Measurements from ENCODE around the gene FYN.
A peak's percentile ranks its signal among the peaks of the same experiment; 100 is the strongest.

Gene FYN

DNA sequence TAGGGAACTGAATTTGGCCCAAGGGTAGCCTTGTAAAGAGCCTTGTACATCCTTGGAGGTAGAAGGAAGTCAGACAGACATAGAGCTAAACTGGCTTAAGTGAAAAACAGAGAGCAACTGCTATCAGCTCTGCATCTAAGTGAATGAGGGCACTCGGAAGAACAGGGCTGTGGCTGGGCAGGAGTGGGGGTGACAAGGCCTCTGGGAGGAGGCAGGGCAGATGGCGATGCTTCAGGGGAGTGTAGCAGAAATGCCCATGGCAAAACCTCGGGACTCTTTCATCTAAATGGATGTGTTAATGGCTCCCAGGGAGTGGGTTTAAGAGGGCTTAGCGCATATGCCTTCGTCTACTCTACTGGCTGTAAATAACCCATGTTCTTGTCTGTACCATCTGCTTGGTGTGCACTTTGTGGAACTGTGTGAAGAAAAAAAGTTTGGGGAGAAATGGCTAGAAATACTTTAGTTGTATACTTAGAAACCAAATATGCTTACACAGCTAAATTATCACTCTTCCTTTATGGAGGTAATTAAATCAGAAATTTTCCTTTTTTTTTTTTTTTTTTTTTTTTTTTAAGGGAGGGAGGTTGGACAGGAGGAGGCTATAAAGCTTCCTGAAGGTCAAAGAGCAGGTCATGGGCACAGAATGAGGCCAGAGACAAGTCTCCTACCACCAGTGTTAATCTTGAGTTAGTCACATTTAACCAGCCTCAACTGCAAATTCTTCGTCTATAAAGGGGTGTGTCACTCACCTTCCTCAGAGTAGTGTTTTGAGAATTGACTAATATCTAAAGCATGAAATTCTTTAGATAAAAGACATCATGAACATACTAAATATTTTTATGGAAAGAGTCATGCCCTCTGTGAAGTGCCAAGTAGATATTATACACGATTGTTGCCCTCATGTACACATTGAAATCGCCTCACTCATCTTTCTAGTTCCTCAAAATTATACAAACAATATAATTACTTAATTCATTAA is 60.9 kb downstream of the FYN start:
- DNase-seq (ENCODE audit: extremely low read depth, low read depth): no peak
- no peak overlapping the region for H3K4me3 ChIP-seq (replicated peaks; ENCODE audit: low read depth, low read length)
- TF ChIP-seq, protein P1, sequence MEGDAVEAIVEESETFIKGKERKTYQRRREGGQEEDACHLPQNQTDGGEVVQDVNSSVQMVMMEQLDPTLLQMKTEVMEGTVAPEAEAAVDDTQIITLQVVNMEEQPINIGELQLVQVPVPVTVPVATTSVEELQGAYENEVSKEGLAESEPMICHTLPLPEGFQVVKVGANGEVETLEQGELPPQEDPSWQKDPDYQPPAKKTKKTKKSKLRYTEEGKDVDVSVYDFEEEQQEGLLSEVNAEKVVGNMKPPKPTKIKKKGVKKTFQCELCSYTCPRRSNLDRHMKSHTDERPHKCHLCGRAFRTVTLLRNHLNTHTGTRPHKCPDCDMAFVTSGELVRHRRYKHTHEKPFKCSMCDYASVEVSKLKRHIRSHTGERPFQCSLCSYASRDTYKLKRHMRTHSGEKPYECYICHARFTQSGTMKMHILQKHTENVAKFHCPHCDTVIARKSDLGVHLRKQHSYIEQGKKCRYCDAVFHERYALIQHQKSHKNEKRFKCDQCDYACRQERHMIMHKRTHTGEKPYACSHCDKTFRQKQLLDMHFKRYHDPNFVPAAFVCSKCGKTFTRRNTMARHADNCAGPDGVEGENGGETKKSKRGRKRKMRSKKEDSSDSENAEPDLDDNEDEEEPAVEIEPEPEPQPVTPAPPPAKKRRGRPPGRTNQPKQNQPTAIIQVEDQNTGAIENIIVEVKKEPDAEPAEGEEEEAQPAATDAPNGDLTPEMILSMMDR (IDR thresholded peaks at IDR 0.05; ENCODE audit: low read depth, low read length, missing control alignments): no peak

GRCh38 chr6:111810294-111811131 is 62.7 kb downstream of the FYN start:
- DNase-seq (ENCODE audit: extremely low read depth, low read depth): no peak
- TF ChIP-seq, protein P1 (IDR thresholded peaks at IDR 0.05; ENCODE audit: low read depth, low read length, missing control alignments): no peak
- H3K4me3 ChIP-seq (replicated peaks; ENCODE audit: low read depth, low read length): no peak overlapping the region

- H3K4me3 ChIP-seq (replicated peaks; ENCODE audit: low read depth, low read length): no peak overlapping the region
- DNase-seq (ENCODE audit: extremely low read depth, low read depth): no peak
- TF ChIP-seq, protein P1 (IDR thresholded peaks at IDR 0.05; ENCODE audit: low read depth, low read length, missing control alignments): no peak
These were observed 63.5 kb downstream of the FYN start for GRCh38 chr6:111809766-111810165.

DNA sequence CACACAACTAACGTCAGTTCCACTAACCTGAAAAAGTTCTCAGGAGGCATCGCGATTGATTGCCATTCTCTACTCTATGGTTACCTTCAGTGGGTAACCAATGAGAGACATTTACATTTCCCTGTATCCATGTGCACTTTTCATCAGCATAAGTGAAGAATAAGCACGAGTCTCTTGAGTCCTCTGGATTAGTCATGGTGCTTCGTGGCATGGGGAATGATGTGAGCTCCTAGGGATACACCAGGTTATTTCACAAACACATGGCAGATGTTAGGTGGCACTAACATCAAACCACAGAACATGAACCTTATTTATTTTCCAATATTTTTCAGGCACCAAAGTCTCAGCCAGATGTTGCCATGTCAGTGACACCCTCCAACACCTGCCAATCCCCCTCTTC is 64.0 kb downstream of the FYN start:
- H3K4me3 ChIP-seq (replicated peaks; ENCODE audit: low read depth, low read length): no peak overlapping the region
- TF ChIP-seq, protein P1 (IDR thresholded peaks at IDR 0.05; ENCODE audit: low read depth, low read length, missing control alignments): no peak
- DNase-seq (ENCODE audit: extremely low read depth, low read depth): peak; percentile 43

- no peak for DNase-seq (ENCODE audit: extremely low read depth, low read depth)
- TF ChIP-seq, protein P1 (IDR thresholded peaks at IDR 0.05; ENCODE audit: low read depth, low read length, missing control alignments): no peak
- no peak overlapping the region for H3K4me3 ChIP-seq (replicated peaks; ENCODE audit: low read depth, low read length)
These were observed 64.8 kb downstream of the FYN start for GRCh38 chr6:111808493-111808892.

GRCh38 chr6:111806561-111807497 is 66.4 kb downstream of the FYN start:
- TF ChIP-seq, protein P1 (IDR thresholded peaks at IDR 0.05; ENCODE audit: low read depth, low read length, missing control alignments): no peak
- no peak overlapping the region for H3K4me3 ChIP-seq (replicated peaks; ENCODE audit: low read depth, low read length)
- no peak for DNase-seq (ENCODE audit: extremely low read depth, low read depth)
